Neuronal stem cell (in vitro differentiated cells): Measurements from ENCODE around the gene MYLK4.

Source experiments
- DNase-seq: peaks from one replicate; pipeline ENCODE4 v3.0.0-alpha.2; 2013; ENCODE audit warnings: low spot score
- H2AFZ ChIP-seq: one replicate; pipeline ENCODE4 v1.6.1; 2013; ENCODE audit warnings: mild to moderate bottlenecking, low read length, inconsistent platforms
- H2AK5ac ChIP-seq: 2 replicates; pipeline ENCODE4 v1.6.1; 2013; ENCODE audit warnings: low read depth, mild to moderate bottlenecking, inconsistent platforms, low read length, moderate library complexity, mixed read lengths
- H2BK120ac ChIP-seq: 2 replicates; pipeline ENCODE4 v1.6.1; 2013; ENCODE audit warnings: low read depth, mild to moderate bottlenecking, inconsistent platforms, low read length, moderate library complexity, mixed read lengths
- H2BK12ac ChIP-seq: one replicate; pipeline ENCODE4 v1.6.1; 2013; ENCODE audit warnings: low read length, inconsistent platforms
- H2BK15ac ChIP-seq: 2 replicates; pipeline ENCODE4 v1.6.1; 2013; ENCODE audit warnings: mild to moderate bottlenecking, low read length, inconsistent platforms, mixed read lengths
- H2BK5ac ChIP-seq: one replicate; pipeline ENCODE4 v1.6.1; 2013; ENCODE audit warnings: inconsistent platforms, mild to moderate bottlenecking, low read length, moderate library complexity
- H3K14ac ChIP-seq: one replicate; pipeline ENCODE4 v1.6.1; 2013; ENCODE audit warnings: low read length, inconsistent platforms
- H3K18ac ChIP-seq: 2 replicates; pipeline ENCODE4 v1.6.1; 2013; ENCODE audit warnings: low read length, inconsistent platforms
- H3K23ac ChIP-seq: 2 replicates; pipeline ENCODE4 v1.6.1; 2013; ENCODE audit warnings: low read depth, mild to moderate bottlenecking, mixed read lengths, low read length, inconsistent platforms; ENCODE audit not compliant: poor library complexity
- H3K27ac ChIP-seq: replicated peaks from 3 replicates; pipeline ENCODE4 v1.5.1; 2013; ENCODE audit warnings: low read length, inconsistent platforms
- H3K27me3 ChIP-seq, 3 experiments: 2 replicates each; pipeline ENCODE4 v1.6.1; 2013; ENCODE audit warnings: low read length in 3 of 3, mild to moderate bottlenecking in 2 of 3, inconsistent platforms in 1 of 3, low read depth in 1 of 3, mixed read lengths in 1 of 3, moderate library complexity in 1 of 3; ENCODE audit not compliant: control insufficient read depth in 3 of 3, insufficient read depth in 3 of 3
- H3K36me3 ChIP-seq, 2 donors: replicated peaks in 1 of 2; 2 replicates each; pipeline ENCODE4 v1.6.1; 2013; ENCODE audit warnings: low read length in 2 of 2; ENCODE audit not compliant: control insufficient read depth in 2 of 2, insufficient read depth in 2 of 2
- H3K4ac ChIP-seq: 2 replicates; pipeline ENCODE4 v1.6.1; 2013; ENCODE audit warnings: inconsistent platforms, mild to moderate bottlenecking, low read length, moderate library complexity
- H3K4me1 ChIP-seq, 2 donors: 1 replicate in 1 of 2; 2 replicates in 1 of 2; pipeline ENCODE4 v1.6.1; 2013; ENCODE audit warnings: low read length in 2 of 2, low read depth in 1 of 2; ENCODE audit not compliant: control insufficient read depth in 2 of 2, insufficient read depth in 1 of 2
- H3K4me2 ChIP-seq: one replicate; pipeline ENCODE4 v1.6.1; 2013; ENCODE audit warnings: mild to moderate bottlenecking, low read length, inconsistent platforms; ENCODE audit not compliant: insufficient read depth, poor library complexity, severe bottlenecking
- H3K4me3 ChIP-seq, 2 donors: 2 replicates each; pipeline ENCODE4 v1.5.1; 2013; ENCODE audit warnings: low read length in 2 of 2, mild to moderate bottlenecking in 2 of 2, inconsistent platforms in 1 of 2, moderate library complexity in 1 of 2
- H3K79me1 ChIP-seq: one replicate; pipeline ENCODE4 v1.6.1; 2013; ENCODE audit warnings: low read depth, mild to moderate bottlenecking, inconsistent platforms, low read length, moderate library complexity
- H3K9ac ChIP-seq: one replicate; pipeline ENCODE4 v1.6.1; 2013; ENCODE audit warnings: mild to moderate bottlenecking, low read depth, low read length, inconsistent platforms; ENCODE audit not compliant: poor library complexity
- H3K9me3 ChIP-seq, 2 donors: replicated peaks in 1 of 2; 2 replicates each; pipeline versions ENCODE3 to v1.6.1; 2013; ENCODE audit warnings: low read length in 2 of 2, mild to moderate bottlenecking in 2 of 2, inconsistent platforms in 1 of 2, low read depth in 1 of 2, mixed read lengths in 1 of 2, moderate library complexity in 1 of 2; ENCODE audit not compliant: control insufficient read depth in 2 of 2, insufficient read depth in 1 of 2
- H4K8ac ChIP-seq: one replicate; pipeline ENCODE4 v1.6.1; 2013; ENCODE audit warnings: low read depth, mild to moderate bottlenecking, inconsistent platforms, low read length, moderate library complexity
- H4K91ac ChIP-seq: one replicate; pipeline ENCODE4 v1.6.1; 2013; ENCODE audit warnings: low read length, low read depth, mild to moderate bottlenecking, inconsistent platforms; ENCODE audit not compliant: poor library complexity
- WGBS, 2 donors: extraction: QIAGEN DNeasy Blood & Tissue Kit; methylation state at CpG; one replicate each; pipeline ENCODE4 v1.1.7; 2013; ENCODE audit warnings: missing lambda C conversion rate in 2 of 2, mixed read lengths in 1 of 2; ENCODE audit not compliant: insufficient read length in 2 of 2, insufficient replicate concordance in 1 of 2; ENCODE audit errors: extremely low coverage in 2 of 2; 5-methylcytosine and 5-hydroxymethylcytosine counted together

Gene MYLK4

DNA sequence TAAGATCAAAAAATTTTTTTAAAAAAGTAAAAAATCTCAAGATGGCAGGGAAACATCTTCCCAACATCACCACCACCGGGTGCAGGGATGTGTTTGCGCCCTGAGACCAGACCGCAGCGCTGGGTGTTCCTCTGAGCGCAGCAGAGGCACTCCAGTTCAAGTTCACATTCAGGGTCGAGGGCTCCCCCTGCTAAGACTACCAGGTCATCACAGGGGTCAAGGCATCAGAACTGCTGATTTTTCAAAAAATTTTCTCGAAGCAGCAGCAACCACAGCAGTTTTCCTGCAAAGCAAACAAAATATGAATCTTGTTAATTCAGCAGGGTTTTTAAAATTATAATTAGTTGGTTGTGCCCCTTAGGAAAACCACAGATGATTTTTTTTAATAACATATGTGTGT is 83.1 kb downstream of the MYLK4 start:
- no peak overlapping the region for H3K27ac ChIP-seq
- no peak overlapping the region for H3K4ac ChIP-seq

DNA sequence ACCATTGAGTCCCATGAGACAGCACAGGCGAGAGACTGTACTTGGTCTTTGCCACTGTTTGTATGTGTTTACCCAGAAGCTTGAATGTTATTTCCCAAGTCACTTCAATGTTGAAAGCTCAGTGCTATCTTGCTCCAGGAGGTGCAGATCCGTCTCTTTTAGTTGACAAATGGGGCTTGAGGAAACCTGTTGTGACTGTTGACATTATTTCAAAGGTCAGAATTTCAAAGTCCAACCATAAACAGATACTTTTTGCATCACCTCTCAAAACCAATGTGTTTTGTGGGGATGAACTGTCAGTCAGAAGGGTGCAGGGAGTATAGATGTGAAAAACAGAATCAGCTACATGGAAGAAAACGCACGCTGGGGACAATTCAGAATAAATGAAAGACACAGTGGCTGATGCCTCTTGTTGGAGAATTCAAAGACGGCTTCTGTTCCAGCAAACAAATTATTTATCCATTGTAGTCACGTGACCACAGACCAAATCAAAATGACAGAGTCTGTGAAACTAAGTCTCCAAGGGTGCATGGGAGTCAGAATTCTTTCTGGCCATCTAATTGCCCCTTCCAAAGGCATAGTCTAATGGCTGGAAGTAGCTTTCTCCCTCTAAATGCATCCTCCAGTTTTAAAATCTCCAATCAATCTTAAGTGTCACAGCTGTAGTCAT is 83.7 kb downstream of the MYLK4 start:
- Histone ChIP-seq H3K23ac (no peak overlapping the region), H3K9ac (no peak overlapping the region), H4K8ac (no peak overlapping the region), H3K36me3 (no peaks in the 10 kb centered on the region), H3K4me3 (no peak overlapping the region), H3K27ac (no peak overlapping the region), H3K4ac (no peak overlapping the region), H2BK15ac (no peak overlapping the region), H2BK120ac (no peak overlapping the region), H4K91ac (no peak overlapping the region), H2BK5ac (no peak overlapping the region), H2AK5ac (no peak overlapping the region), H3K4me1 (no peaks in the 10 kb centered on the region), H2BK12ac (no peak overlapping the region), H3K27me3 (no peaks in the 10 kb centered on the region), H3K79me1 (no peaks in the 10 kb centered on the region), H3K9me3 (no peaks in the 10 kb centered on the region), H3K18ac (no peak overlapping the region), H3K4me2 (no peak overlapping the region), H2AFZ (no peak overlapping the region), H3K14ac (no peak overlapping the region)
- no CpG with 5 or more reads among the region's 6 CpGs for WGBS, 2 donors
- no peak for DNase-seq

More for the DNA sequence above, 83.1 kb downstream of the MYLK4 start:
- Histone ChIP-seq H3K4me3 (no peak overlapping the region), H3K79me1 (no peaks in the 10 kb centered on the region), H2AFZ (no peak overlapping the region), H3K14ac (no peak overlapping the region), H3K18ac (no peak overlapping the region), H3K23ac (no peak overlapping the region), H2AK5ac (no peak overlapping the region), H3K4me1 (no peaks in the 10 kb centered on the region), H3K36me3 (no peaks in the 10 kb centered on the region), H3K4me2 (no peak overlapping the region), H3K9ac (no peak overlapping the region), H2BK5ac (no peak overlapping the region), H3K9me3 (no peaks in the 10 kb centered on the region), H2BK15ac (no peak overlapping the region), H4K8ac (no peak overlapping the region), H4K91ac (no peak overlapping the region), H2BK12ac (no peak overlapping the region), H2BK120ac (no peak overlapping the region), H3K27me3 (no peaks in the 10 kb centered on the region)
- WGBS, 2 donors, result no CpG with 5 or more reads among the region's 7 CpGs
- no peak for DNase-seq

DNA sequence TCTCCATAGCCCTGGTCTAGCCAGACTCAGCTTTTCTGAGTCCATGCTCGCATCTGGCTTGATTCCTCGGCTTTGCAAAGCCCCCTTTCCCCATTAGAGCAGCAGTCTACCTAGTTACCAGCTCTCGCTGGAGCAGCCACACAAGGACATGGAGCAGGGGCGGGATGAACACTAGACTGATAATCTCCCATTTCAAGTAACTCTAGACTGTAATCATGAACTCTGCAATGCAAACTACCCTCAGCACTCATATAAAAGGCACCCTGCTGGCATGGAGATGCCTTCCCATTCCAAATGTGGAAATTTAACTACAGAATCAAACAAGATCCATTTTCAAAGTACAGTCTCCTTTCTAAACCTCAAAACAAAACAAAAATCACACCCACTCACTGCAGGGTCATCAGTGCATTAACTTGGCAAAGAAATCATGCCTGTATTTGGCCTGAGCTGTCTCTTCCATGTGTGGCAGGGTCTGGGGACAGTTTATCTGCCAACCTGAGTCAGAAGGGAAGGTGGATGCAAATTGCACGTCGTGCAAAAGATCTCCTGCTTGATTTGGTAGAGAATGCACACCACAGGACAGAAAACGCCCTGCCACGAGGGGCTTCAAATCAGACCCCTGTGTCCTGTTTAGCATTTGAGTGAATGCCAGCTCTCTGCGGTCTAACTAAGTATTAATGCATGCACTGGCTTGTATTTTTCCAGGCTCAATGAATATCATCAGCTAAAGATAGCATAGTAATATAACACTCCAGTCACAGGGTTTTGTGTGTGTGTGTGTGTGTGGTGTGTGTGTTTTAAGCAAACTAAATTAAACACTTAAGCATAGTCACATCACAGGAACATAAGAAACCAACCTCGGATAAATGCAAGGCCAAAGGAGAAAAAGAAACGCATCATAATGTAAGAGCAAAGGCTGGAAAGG is 85.3 kb downstream of the MYLK4 start:
- Histone ChIP-seq H2BK120ac (no peak overlapping the region), H2BK15ac (no peak overlapping the region)

DNA sequence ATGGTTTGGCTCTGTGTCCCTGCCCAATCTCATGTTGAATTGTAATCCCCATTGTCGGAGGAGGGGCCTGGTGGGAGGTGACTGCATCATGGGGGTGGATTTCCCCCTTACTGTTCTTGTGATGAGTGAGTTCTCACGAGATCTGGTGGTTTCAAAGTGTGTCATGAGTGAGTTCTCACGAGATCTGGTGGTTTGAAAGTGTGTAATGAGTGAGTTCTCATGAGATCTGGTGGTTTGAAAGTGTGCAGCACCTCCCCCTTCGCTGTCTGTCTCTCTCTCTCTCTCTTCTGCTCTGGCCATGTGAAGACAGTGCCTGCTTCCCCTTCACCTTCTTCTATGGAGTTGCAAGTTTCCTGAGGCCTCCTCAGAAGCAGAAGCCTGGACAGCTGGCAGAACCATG is 87.6 kb downstream of the MYLK4 start:
- DNase-seq, result no peak

More for the DNA sequence above, 85.3 kb downstream of the MYLK4 start:
- Histone ChIP-seq H3K4me1 (no peaks in the 10 kb centered on the region), H2AK5ac (no peak overlapping the region), H3K18ac (no peak overlapping the region), H3K4ac (no peak overlapping the region), H3K4me2 (no peak overlapping the region), H3K9me3 (no peaks in the 10 kb centered on the region), H3K27me3 (no peaks in the 10 kb centered on the region), H2BK12ac (no peak overlapping the region), H4K8ac (no peak overlapping the region), H2BK5ac (no peak overlapping the region), H3K4me3 (no peak overlapping the region), H3K79me1 (no peaks in the 10 kb centered on the region), H3K14ac (no peak overlapping the region), H3K9ac (no peak overlapping the region), H4K91ac (no peak overlapping the region), H3K23ac (no peak overlapping the region), H3K36me3 (no peaks in the 10 kb centered on the region), H3K27ac (no peak overlapping the region), H2AFZ (no peak overlapping the region)
- no peak for DNase-seq
- no CpG with 5 or more reads among the region's 11 CpGs for WGBS, 2 donors

More for the DNA sequence above, 87.6 kb downstream of the MYLK4 start:
- Histone ChIP-seq H3K79me1 (no peaks in the 10 kb centered on the region), H2BK12ac (no peak overlapping the region), H2BK15ac (no peak overlapping the region), H3K9ac (no peak overlapping the region), H4K91ac (no peak overlapping the region), H4K8ac (no peak overlapping the region), H3K9me3 (no peaks in the 10 kb centered on the region), H3K4me3 (no peak overlapping the region), H3K14ac (no peak overlapping the region), H3K27me3 (no peaks in the 10 kb centered on the region), H3K4me2 (no peak overlapping the region), H2BK120ac (no peak overlapping the region), H3K4ac (no peak overlapping the region), H3K18ac (no peak overlapping the region), H2AK5ac (no peak overlapping the region), H3K4me1 (no peaks in the 10 kb centered on the region), H3K36me3 (no peaks in the 10 kb centered on the region), H3K27ac (no peak overlapping the region), H2AFZ (no peak overlapping the region), H2BK5ac (no peak overlapping the region), H3K23ac (no peak overlapping the region)
- no CpG with 5 or more reads among the region's 4 CpGs for WGBS, 2 donors
